ENCODE results near the gene DBX2.

The DBX2 gene

DNA sequence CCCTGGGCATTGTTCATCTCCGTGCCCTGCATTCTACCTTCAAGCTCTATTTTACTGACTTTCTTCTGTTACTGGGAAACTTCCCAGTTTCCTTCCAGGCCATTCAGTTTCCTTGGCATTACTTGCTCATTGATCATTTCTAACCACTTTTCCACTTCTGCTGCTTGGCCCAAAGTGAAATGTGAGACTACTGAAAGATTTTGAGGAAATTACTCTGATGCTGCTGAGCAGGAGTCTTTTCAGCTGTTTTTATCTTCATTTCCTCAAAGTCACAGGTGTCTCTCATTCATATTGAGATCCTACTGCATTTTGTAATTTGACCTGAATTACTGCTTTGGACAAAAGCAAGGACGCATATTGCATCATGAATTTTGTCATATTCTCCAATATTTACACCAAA is 26.4 kb upstream of the DBX2 start:
- no peak for DNase-seq (ENCODE audit: low spot score)
- TF ChIP-seq, protein P1, sequence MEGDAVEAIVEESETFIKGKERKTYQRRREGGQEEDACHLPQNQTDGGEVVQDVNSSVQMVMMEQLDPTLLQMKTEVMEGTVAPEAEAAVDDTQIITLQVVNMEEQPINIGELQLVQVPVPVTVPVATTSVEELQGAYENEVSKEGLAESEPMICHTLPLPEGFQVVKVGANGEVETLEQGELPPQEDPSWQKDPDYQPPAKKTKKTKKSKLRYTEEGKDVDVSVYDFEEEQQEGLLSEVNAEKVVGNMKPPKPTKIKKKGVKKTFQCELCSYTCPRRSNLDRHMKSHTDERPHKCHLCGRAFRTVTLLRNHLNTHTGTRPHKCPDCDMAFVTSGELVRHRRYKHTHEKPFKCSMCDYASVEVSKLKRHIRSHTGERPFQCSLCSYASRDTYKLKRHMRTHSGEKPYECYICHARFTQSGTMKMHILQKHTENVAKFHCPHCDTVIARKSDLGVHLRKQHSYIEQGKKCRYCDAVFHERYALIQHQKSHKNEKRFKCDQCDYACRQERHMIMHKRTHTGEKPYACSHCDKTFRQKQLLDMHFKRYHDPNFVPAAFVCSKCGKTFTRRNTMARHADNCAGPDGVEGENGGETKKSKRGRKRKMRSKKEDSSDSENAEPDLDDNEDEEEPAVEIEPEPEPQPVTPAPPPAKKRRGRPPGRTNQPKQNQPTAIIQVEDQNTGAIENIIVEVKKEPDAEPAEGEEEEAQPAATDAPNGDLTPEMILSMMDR (IDR thresholded peaks at IDR 0.05; ENCODE audit: borderline replicate concordance, control extremely low read depth, extremely low read depth, insufficient read depth, missing control alignments), result no peak
- in situ Hi-C loops (cut with MboI; ENCODE audit: low sequenced_read_pairs, unreplicated experiment), result no loop called here

DNA sequence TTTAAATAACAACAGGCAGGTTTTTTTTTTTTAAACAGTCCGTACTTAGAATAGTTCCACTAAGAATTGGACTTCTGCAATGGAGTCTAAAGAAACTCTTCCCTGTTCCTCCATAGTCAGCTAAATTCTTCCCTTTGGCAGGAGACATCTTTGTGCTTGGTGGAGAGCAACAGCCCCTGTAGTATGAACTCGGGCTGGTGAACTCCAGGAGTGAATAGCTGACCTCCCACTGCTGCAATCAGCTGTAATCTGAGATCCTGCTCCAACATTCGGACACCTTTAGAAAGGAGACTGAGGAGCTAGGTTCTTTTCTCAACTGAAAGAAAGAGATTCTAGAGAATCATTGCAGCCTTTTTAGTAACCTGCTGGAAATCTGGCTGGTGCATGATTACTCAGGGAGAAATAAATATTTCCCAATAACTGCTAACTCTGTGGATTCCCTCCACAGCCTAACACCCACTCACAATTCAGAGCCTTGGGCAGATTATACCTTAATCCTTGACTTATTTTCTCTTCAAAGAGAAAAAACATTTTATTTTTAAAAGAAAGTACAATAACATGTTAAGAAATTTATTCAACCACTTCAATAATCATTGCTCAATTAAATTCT is 25.6 kb upstream of the DBX2 start:
- in situ Hi-C loops (cut with MboI; ENCODE audit: low sequenced_read_pairs, unreplicated experiment), result no loop called here
- TF ChIP-seq, protein P1 (IDR thresholded peaks at IDR 0.05; ENCODE audit: borderline replicate concordance, control extremely low read depth, extremely low read depth, insufficient read depth, missing control alignments), result no peak
- DNase-seq (ENCODE audit: low spot score), result no peak

DNA sequence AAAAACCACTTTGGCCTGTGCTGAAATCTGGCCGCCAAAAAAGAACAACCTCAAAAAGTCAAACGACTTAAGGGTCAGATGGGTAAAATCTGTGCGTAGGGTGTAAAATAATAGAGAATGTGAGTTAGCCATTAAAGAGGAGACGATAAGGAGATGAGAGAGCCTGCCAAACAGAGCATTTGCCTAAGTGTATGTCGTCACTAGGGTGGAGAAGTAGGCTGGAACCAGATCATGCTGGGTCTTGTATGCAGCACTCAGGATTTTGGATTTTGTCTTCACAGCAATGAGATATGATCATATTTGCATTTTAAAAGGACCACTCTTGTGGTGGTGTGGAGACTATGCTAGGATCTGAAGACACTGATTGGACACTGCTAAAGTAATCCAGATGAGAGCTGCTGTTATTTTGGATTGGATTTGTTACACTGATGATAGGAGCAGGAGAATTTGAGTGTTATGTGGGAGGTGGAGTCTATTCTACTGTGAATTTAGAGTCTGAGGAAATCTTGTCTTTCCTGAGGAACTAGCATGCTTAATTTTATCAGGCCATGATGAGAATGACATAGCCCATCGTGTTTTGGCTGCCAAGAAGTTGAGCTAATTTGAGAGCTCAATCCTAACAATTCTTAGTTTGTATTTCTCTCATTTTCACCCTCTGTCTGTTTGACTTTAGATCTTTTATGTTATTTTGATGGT is 24.8 kb upstream of the DBX2 start:
- DNase-seq (ENCODE audit: low spot score), result no peak
- TF ChIP-seq, protein P1 (IDR thresholded peaks at IDR 0.05; ENCODE audit: borderline replicate concordance, control extremely low read depth, extremely low read depth, insufficient read depth, missing control alignments), result no peak
- in situ Hi-C loops (cut with MboI; ENCODE audit: low sequenced_read_pairs, unreplicated experiment), result no loop called here

DNA sequence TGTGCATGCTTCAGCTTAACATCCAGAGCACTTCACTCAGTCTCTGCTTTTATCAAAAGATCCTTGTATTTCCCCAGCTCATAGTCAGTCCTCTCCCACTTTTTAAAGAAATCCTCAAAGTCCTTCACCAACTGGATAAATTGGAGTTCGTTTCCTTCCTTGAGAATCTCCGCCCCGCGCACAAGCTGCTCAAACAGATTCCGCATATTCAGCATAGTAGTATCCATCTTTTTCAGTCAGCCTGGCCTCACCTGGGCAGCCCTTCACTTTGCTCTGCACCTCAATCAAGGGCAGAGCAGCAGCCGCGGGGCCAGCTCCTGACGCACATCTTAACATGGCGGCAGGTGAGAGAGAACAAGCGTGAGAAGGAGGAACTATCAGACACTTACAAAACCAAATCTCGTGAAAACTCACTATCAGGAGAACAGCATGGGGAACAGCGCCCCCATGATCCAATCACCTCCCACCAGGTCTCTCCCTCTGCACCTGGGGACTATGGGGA is 14.3 kb upstream of the DBX2 start:
- TF ChIP-seq, protein P1 (IDR thresholded peaks at IDR 0.05; ENCODE audit: borderline replicate concordance, control extremely low read depth, extremely low read depth, insufficient read depth, missing control alignments), result no peak
- in situ Hi-C loops (cut with MboI; ENCODE audit: low sequenced_read_pairs, unreplicated experiment), result no loop called here
- no peak for DNase-seq (ENCODE audit: low spot score)

DNA sequence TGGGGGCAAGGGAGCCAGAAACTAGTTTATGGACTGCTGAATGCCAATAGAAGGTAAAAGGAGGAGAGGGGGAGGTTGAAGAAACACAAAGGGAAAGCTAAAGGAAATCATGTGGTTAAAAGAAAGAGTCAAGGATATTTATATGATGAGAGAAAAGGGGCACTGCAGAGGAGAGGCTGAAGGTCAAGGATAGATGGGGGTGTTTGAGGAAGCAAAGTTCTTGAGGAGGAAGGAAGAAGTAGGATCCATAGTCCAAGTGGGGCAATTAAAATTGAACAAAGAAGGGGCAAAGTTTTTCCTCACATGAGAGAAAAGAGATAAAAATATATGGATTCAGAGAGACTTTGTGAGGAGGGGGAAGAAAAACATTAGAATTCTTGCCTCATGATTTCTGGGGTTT is 10.1 kb upstream of the DBX2 start:
- no peak for DNase-seq (ENCODE audit: low spot score)
- in situ Hi-C loops (cut with MboI; ENCODE audit: low sequenced_read_pairs, unreplicated experiment), result no loop called here

DNA sequence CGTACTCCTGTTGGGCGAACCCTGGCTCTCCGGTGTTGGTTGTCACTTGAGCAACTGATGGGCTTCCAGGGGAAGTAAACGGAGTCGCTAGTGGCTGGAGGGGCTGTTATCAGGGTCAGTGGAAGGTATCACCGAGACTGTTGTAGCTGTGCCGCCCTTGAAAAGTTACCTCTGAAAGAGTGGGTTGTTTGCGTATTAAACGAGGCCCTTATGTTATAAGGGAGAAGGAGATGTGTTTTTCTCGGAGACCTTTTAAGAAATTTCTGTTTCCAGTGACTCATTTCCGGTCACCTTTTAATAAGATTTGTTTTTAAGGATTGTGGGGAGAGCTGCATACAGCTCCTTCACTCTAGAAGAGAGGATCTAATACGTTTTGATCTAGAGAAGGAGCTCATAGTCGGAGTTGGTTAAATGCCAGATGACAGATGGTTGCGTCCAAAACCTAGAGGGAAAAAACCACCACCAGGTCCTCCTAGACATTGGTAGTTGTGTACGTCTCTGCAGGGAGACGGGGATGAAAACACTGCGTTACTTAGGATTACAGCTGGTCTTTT is 750 bp upstream of the DBX2 start:
- in situ Hi-C loops (cut with MboI; ENCODE audit: low sequenced_read_pairs, unreplicated experiment), result no loop called here
- TF ChIP-seq, protein P1 (IDR thresholded peaks at IDR 0.05; ENCODE audit: borderline replicate concordance, control extremely low read depth, extremely low read depth, insufficient read depth, missing control alignments), result no peak
- DNase-seq (ENCODE audit: low spot score), result no peak

More for the DNA sequence above, 10.1 kb upstream of the DBX2 start:
- TF ChIP-seq, protein P1 (IDR thresholded peaks at IDR 0.05; ENCODE audit: borderline replicate concordance, control extremely low read depth, extremely low read depth, insufficient read depth, missing control alignments), result no peak

All from GM13976 (cell line).